Caco-2 (cell line): Measurements from ENCODE around the gene PRLR. TPM values are rescaled to one million over a fixed set of nuclear protein-coding genes. Genes with fewer than 3 reads are reported as not detected.

Source experiments
- BruUV-seq: library from RNA; stranded (reverse); fragments of 400-500 nt; replicated peaks from 2 replicates; lab custom pipeline; 2021; lab: Mats Ljungman, UMichigan
- CTCF ChIA-PET: fragments of 300-600 bp; sonication (Branson Sonifier 250); formaldehyde crosslinking; loops from one replicate; lab custom pipeline; 2022; ENCODE audit warnings: antibody characterized with exemption; lab: Charles Lee
- POLR2A ChIA-PET: fragments of 300-600 bp; sonication (Branson Sonifier 250); formaldehyde crosslinking; loops from one replicate; lab custom pipeline; 2022; ENCODE audit warnings: antibody characterized with exemption; lab: Charles Lee
- DNase-seq, 2 experiments: peaks; one replicate each; pipeline versions ENCODE4 v3.0.0 to v3.0.0-alpha.2; 2020 to 2022
- H3K27me3 ChIP-seq: replicated peaks from 2 replicates; pipeline ENCODE4 v1.6.0; 2011; ENCODE audit warnings: low read length; ENCODE audit not compliant: control insufficient read depth, insufficient read depth
- H3K36me3 ChIP-seq: 2 replicates; pipeline ENCODE4 v1.5.1; 2011; ENCODE audit warnings: low read length; ENCODE audit not compliant: control insufficient read depth, insufficient read depth
- H3K4me1 ChIP-seq: fragments of 250-450 bp; sonication (Bioruptor Pico); 2 replicates; pipeline ENCODE4 v1.5.1; 2020; ENCODE audit warnings: mild to moderate bottlenecking
- H3K4me3 ChIP-seq: 2 replicates; pipeline ENCODE4 v1.5.1; 2011; ENCODE audit warnings: low read depth, mild to moderate bottlenecking, control low read depth, low read length
- H3K9me3 ChIP-seq: fragments of 250-450 bp; sonication (Bioruptor Pico); 2 replicates; pipeline ENCODE4 v1.5.1; 2020; ENCODE audit warnings: mild to moderate bottlenecking, moderate library complexity
- H3K27ac Mint-ChIP-seq: one replicate; pipeline ENCODE4 v1.8.0; 2022; ENCODE audit warnings: mixed read lengths; ENCODE audit not compliant: unreplicated experiment
- H3K27me3 Mint-ChIP-seq: one replicate; pipeline ENCODE4 v1.8.0; 2022; ENCODE audit warnings: mixed read lengths; ENCODE audit not compliant: insufficient read depth, unreplicated experiment
- H3K36me3 Mint-ChIP-seq: one replicate; pipeline ENCODE4 v1.8.0; 2022; ENCODE audit warnings: mild to moderate bottlenecking, mixed read lengths; ENCODE audit not compliant: insufficient read depth, unreplicated experiment
- H3K4me1 Mint-ChIP-seq: one replicate; pipeline ENCODE4 v1.8.0; 2022; ENCODE audit warnings: low read depth, mixed read lengths; ENCODE audit not compliant: unreplicated experiment
- H3K4me3 Mint-ChIP-seq: one replicate; pipeline ENCODE4 v1.8.0; 2022; ENCODE audit warnings: mild to moderate bottlenecking, moderate library complexity, mixed read lengths; ENCODE audit not compliant: unreplicated experiment
- H3K9me3 Mint-ChIP-seq: one replicate; pipeline ENCODE4 v1.8.0; 2022; ENCODE audit warnings: mixed read lengths; ENCODE audit not compliant: unreplicated experiment
- intact Hi-C: fragments of 100-400 bp; cut with micrococcal nuclease; formaldehyde crosslinking; loops from one replicate; pipeline ENCODE4 v1.10.0; 2022; ENCODE audit not compliant: unreplicated experiment
- total RNA-seq: library from RNA; stranded (reverse); gene quantifications from 2 replicates; pipeline ENCODE4 v1.2.3, GENCODE V29; 2022
- TF ChIP-seq, protein P1 (sequence below), 2 experiments: fragments of 200-600 bp in 1 of 2; IDR thresholded peaks; 1 replicate in 1 of 2; 2 replicates in 1 of 2; pipeline versions ENCODE4 v1.5.1 to v1.8.0; 2011 to 2022; ENCODE audit warnings: antibody characterized with exemption in 1 of 2, control low read depth in 1 of 2, inconsistent platforms in 1 of 2, low read depth in 1 of 2, low read length in 1 of 2, mild to moderate bottlenecking in 1 of 2, moderate library complexity in 1 of 2; ENCODE audit not compliant: insufficient read depth in 1 of 2, severe bottlenecking in 1 of 2, unreplicated experiment in 1 of 2

PRLR gene
- total RNA-seq, 1 experiment from 2014 or later, result 2.3 TPM

DNA sequence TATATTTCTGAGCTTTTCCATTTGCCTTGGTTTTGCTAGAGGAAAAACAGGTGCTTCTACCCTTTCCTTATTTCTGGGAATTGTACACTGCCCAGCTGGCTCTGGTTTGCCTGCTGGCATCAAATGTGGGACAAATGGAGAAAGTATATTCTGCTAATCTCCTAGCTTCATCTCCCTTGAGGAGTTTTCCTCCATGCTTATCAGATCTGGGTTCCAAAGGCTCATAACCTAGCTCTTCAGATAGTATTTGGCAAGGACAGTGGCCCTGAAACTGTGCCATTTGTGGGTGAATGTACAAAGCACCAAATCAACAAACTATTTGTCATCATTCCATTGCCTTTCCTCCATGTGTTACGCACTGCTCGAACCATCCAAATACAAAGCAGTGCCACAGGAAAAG lies 16.2 kb downstream of the PRLR start:
- H3K9me3 Mint-ChIP-seq, result no peaks in the 10 kb centered on the region
- BruUV-seq, result no TSS peak
- H3K36me3 Mint-ChIP-seq, result no peaks in the 10 kb centered on the region
- Histone ChIP-seq H3K27me3 (no peaks in the 10 kb centered on the region), H3K9me3 (no peaks in the 10 kb centered on the region), H3K36me3 (no peaks in the 10 kb centered on the region), H3K4me1 (no peaks in the 10 kb centered on the region), H3K4me3 (no peak overlapping the region)
- DNase-seq, result no peak
- POLR2A ChIA-PET, result no interaction called here
- H3K27me3 Mint-ChIP-seq, result peaks cover 7% of the 10 kb centered on the region
- CTCF ChIA-PET, result no interaction called here
- intact Hi-C loops, result no loop called here
- H3K4me1 Mint-ChIP-seq, result no peaks in the 10 kb centered on the region
- no peak overlapping the region for H3K27ac Mint-ChIP-seq
- TF ChIP-seq, protein P1, sequence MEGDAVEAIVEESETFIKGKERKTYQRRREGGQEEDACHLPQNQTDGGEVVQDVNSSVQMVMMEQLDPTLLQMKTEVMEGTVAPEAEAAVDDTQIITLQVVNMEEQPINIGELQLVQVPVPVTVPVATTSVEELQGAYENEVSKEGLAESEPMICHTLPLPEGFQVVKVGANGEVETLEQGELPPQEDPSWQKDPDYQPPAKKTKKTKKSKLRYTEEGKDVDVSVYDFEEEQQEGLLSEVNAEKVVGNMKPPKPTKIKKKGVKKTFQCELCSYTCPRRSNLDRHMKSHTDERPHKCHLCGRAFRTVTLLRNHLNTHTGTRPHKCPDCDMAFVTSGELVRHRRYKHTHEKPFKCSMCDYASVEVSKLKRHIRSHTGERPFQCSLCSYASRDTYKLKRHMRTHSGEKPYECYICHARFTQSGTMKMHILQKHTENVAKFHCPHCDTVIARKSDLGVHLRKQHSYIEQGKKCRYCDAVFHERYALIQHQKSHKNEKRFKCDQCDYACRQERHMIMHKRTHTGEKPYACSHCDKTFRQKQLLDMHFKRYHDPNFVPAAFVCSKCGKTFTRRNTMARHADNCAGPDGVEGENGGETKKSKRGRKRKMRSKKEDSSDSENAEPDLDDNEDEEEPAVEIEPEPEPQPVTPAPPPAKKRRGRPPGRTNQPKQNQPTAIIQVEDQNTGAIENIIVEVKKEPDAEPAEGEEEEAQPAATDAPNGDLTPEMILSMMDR (IDR thresholded peaks at IDR 0.05; ENCODE audit: insufficient read depth in 1 of 2, low read depth in 1 of 2, low read length in 1 of 2, severe bottlenecking in 1 of 2, unreplicated experiment in 1 of 2), result no peak
- no peak overlapping the region for H3K4me3 Mint-ChIP-seq

DNA sequence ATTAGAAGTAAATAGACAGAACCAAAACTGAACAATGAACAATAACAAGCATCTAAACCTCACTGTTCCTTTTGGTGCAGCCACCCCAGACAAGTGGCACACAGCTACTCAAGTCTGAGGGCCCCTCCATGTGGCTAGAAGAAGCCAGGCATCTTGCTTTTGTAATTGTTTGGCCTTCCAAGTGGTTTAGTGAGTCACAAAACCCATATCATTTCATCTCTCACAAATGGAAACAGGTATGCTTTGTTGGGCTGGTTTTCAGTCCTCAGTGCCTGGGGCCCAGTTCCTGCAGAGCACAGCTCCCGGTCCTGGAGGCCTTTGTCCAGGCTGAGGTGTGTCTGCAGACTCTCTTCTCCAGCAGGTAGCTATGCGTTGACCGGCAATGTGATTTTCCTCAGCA lies 16.7 kb downstream of the PRLR start:
- Mint-ChIP-seq H3K4me1 (no peaks in the 10 kb centered on the region), H3K4me3 (no peak overlapping the region), H3K36me3 (no peaks in the 10 kb centered on the region), H3K27ac (peak overlapping the region; percentile 53), H3K9me3 (no peaks in the 10 kb centered on the region), H3K27me3 (peaks cover 7% of the 10 kb centered on the region)
- Histone ChIP-seq H3K27me3 (no peaks in the 10 kb centered on the region), H3K36me3 (no peaks in the 10 kb centered on the region), H3K9me3 (no peaks in the 10 kb centered on the region), H3K4me3 (no peak overlapping the region), H3K4me1 (no peaks in the 10 kb centered on the region)
- BruUV-seq, result no TSS peak
- ChIA-PET POLR2A (no interaction called here), CTCF (no interaction called here)
- TF ChIP-seq, protein P1 (IDR thresholded peaks at IDR 0.05; ENCODE audit: insufficient read depth in 1 of 2, low read depth in 1 of 2, low read length in 1 of 2, severe bottlenecking in 1 of 2, unreplicated experiment in 1 of 2), result no peak
- DNase-seq, result peak in 1 of 2 experiments; percentile 44
- intact Hi-C loops, result no loop called here

DNA sequence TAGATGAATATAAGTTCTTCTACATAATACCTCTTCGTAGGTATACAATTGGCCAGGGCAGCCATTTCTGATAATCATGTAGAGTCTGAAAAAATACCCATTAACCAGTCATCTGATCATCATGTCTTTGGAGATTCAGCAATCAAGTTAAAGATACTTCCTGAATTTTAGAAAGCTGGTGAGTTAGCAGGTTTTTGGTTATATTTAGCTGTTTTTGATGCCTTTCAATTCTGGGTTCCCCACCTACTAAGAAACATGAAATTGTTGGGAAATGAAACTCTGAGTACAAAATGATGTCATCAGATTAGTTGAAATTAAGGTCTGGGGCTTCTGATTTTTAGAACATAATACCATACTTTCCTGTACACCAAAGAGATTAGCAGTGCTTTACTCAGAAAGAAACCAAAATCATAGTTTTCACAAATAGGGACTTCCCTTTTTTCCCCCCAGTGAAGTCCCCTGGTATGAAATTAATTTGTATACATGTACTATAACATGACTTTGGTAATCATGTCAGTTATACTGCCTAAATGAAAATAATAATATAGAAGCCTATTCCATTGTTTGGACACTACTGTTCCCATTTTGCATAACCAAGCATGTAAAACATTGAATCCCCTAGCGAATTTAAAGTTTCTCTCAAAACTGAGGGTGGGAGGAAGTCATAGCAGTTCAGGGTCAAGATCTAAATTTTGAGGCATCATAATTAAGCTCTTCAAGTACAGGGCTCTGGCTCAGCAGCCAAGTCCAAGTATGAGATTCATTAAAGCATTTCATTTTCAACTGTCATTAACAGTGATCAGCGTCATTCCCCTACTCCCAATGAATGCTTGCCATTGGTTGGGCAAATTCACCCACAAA lies 17.9 kb downstream of the PRLR start:
- H3K27ac Mint-ChIP-seq, result no peak overlapping the region
- no TSS peak for BruUV-seq
- H3K36me3 Mint-ChIP-seq, result no peaks in the 10 kb centered on the region
- H3K27me3 Mint-ChIP-seq, result peaks cover 7% of the 10 kb centered on the region
- ChIA-PET CTCF (interaction anchor here (0.6 kb wide), 1 partner anchor 709 kb away, joined by 3 read pairs; no protein-coding TSS in a partner anchor), POLR2A (no interaction called here)
- intact Hi-C loops, result no loop called here
- H3K9me3 Mint-ChIP-seq, result no peaks in the 10 kb centered on the region
- Histone ChIP-seq H3K4me1 (no peaks in the 10 kb centered on the region), H3K4me3 (no peak overlapping the region), H3K36me3 (no peaks in the 10 kb centered on the region), H3K27me3 (no peaks in the 10 kb centered on the region), H3K9me3 (no peaks in the 10 kb centered on the region)
- no peak overlapping the region for H3K4me3 Mint-ChIP-seq
- H3K4me1 Mint-ChIP-seq, result no peaks in the 10 kb centered on the region
- no peak for DNase-seq
- TF ChIP-seq, protein P1 (IDR thresholded peaks at IDR 0.05; ENCODE audit: insufficient read depth in 1 of 2, low read depth in 1 of 2, low read length in 1 of 2, severe bottlenecking in 1 of 2, unreplicated experiment in 1 of 2), result no peak
